ENCODE results near the gene SELENBP1. TPM values are rescaled to one million over a fixed set of nuclear protein-coding genes. Genes with fewer than 3 reads are reported as not detected.
A peak's percentile ranks its signal among the peaks of the same experiment; 100 is the strongest.

Gene SELENBP1
- polyA plus RNA-seq = 10 to 100 TPM; 23.5 to 27.4 TPM

GRCh38 chr1:151372058-151372934 is at the start of gene SELENBP1:
SELENBP1 (minus strand) TSS chr1:151372705; CDS start chr1:151372641, 64 bp downstream.
- WGBS, 2 donors = 20 to 30% methylated on average over 11 of the region's 11 CpGs
- no peaks in the 10 kb centered on the region for H3K9me3 ChIP-seq (ENCODE audit: control insufficient read depth in 2 of 2, insufficient read depth in 1 of 2, low read depth in 1 of 2, low read length in 1 of 2)
- H3K4me3 ChIP-seq (ENCODE audit: low read depth in 1 of 2, low read length in 2 of 2) = peak within 1 kb of the TSS; percentile 25 to 40
- H3K36me3 ChIP-seq (ENCODE audit: control insufficient read depth in 2 of 2, insufficient read depth in 2 of 2, low read length in 1 of 2) = peaks cover 0 to 4% of the 10 kb centered on the region in 2 donors
- peak within 1 kb of the TSS; percentile 71 to 81 for H3K27ac ChIP-seq (ENCODE audit: low read depth in 2 of 2, low read length in 1 of 2)
- H3K4me1 ChIP-seq (ENCODE audit: control insufficient read depth in 2 of 2, insufficient read depth in 2 of 2, low read length in 1 of 2) = peaks cover 3 to 9% of the 10 kb centered on the region in 2 donors
- H3K27me3 ChIP-seq (ENCODE audit: control insufficient read depth in 1 of 2, insufficient read depth in 2 of 2, low read length in 2 of 2) = no peaks in the 10 kb centered on the region

GRCh38 chr1:151419819-151420218 is 47.3 kb upstream of the SELENBP1 start:
- no peak overlapping the region for H3K27ac ChIP-seq (ENCODE audit: low read depth in 2 of 2, low read length in 1 of 2)
- WGBS, 2 donors = 78 to 81% methylated on average over 5 of the region's 5 CpGs
- H3K4me3 ChIP-seq (ENCODE audit: low read depth in 1 of 2, low read length in 2 of 2) = no peak overlapping the region
- no peaks in the 10 kb centered on the region for H3K4me1 ChIP-seq (ENCODE audit: control insufficient read depth in 2 of 2, insufficient read depth in 2 of 2, low read length in 1 of 2)
- peaks cover 8 to 10% of the 10 kb centered on the region in 2 donors for H3K36me3 ChIP-seq (ENCODE audit: control insufficient read depth in 2 of 2, insufficient read depth in 2 of 2, low read length in 1 of 2)
- no peaks in the 10 kb centered on the region for H3K27me3 ChIP-seq (ENCODE audit: control insufficient read depth in 1 of 2, insufficient read depth in 2 of 2, low read length in 2 of 2)
- H3K9me3 ChIP-seq (ENCODE audit: control insufficient read depth in 2 of 2, insufficient read depth in 1 of 2, low read depth in 1 of 2, low read length in 1 of 2) = no peaks in the 10 kb centered on the region

GRCh38 chr1:151418081-151418480 is 45.6 kb upstream of the SELENBP1 start:
- Histone ChIP-seq H3K4me3 (ENCODE audit: low read depth in 1 of 2, low read length in 2 of 2) (no peak overlapping the region), H3K27me3 (ENCODE audit: control insufficient read depth in 1 of 2, insufficient read depth in 2 of 2, low read length in 2 of 2) (no peaks in the 10 kb centered on the region), H3K4me1 (ENCODE audit: control insufficient read depth in 2 of 2, insufficient read depth in 2 of 2, low read length in 1 of 2) (no peaks in the 10 kb centered on the region), H3K36me3 (ENCODE audit: control insufficient read depth in 2 of 2, insufficient read depth in 2 of 2, low read length in 1 of 2) (peaks cover 3 to 5% of the 10 kb centered on the region in 2 donors), H3K27ac (ENCODE audit: low read depth in 2 of 2, low read length in 1 of 2) (no peak overlapping the region), H3K9me3 (ENCODE audit: control insufficient read depth in 2 of 2, insufficient read depth in 1 of 2, low read depth in 1 of 2, low read length in 1 of 2) (no peaks in the 10 kb centered on the region)
- 93 to 97% methylated on average over 3 of the region's 3 CpGs for WGBS, 2 donors

GRCh38 chr1:151416231-151416630 is 43.7 kb upstream of the SELENBP1 start:
- Histone ChIP-seq H3K27me3 (ENCODE audit: control insufficient read depth in 1 of 2, insufficient read depth in 2 of 2, low read length in 2 of 2) (no peaks in the 10 kb centered on the region), H3K27ac (ENCODE audit: low read depth in 2 of 2, low read length in 1 of 2) (no peak overlapping the region), H3K9me3 (ENCODE audit: control insufficient read depth in 2 of 2, insufficient read depth in 1 of 2, low read depth in 1 of 2, low read length in 1 of 2) (no peaks in the 10 kb centered on the region), H3K4me3 (ENCODE audit: low read depth in 1 of 2, low read length in 2 of 2) (no peak overlapping the region), H3K36me3 (ENCODE audit: control insufficient read depth in 2 of 2, insufficient read depth in 2 of 2, low read length in 1 of 2) (peaks cover 5% of the 10 kb centered on the region in 2 donors), H3K4me1 (ENCODE audit: control insufficient read depth in 2 of 2, insufficient read depth in 2 of 2, low read length in 1 of 2) (no peaks in the 10 kb centered on the region)
- 93 to 95% methylated on average over 4 of the region's 4 CpGs for WGBS, 2 donors

- Histone ChIP-seq H3K36me3 (ENCODE audit: control insufficient read depth in 2 of 2, insufficient read depth in 2 of 2, low read length in 1 of 2) (peaks cover 12 to 19% of the 10 kb centered on the region in 2 donors), H3K4me3 (ENCODE audit: low read depth in 1 of 2, low read length in 2 of 2) (no peak overlapping the region), H3K9me3 (ENCODE audit: control insufficient read depth in 2 of 2, insufficient read depth in 1 of 2, low read depth in 1 of 2, low read length in 1 of 2) (no peaks in the 10 kb centered on the region), H3K27me3 (ENCODE audit: control insufficient read depth in 1 of 2, insufficient read depth in 2 of 2, low read length in 2 of 2) (no peaks in the 10 kb centered on the region), H3K4me1 (ENCODE audit: control insufficient read depth in 2 of 2, insufficient read depth in 2 of 2, low read length in 1 of 2) (no peaks in the 10 kb centered on the region), H3K27ac (ENCODE audit: low read depth in 2 of 2, low read length in 1 of 2) (no peak overlapping the region)
- WGBS, 2 donors = 81% methylated on average over 2 of the region's 2 CpGs
Observed at GRCh38 chr1:151411884-151412283, 39.4 kb upstream of the SELENBP1 start.

GRCh38 chr1:151408891-151409290 is 36.4 kb upstream of the SELENBP1 start:
- H3K27ac ChIP-seq (ENCODE audit: low read depth in 2 of 2, low read length in 1 of 2) = no peak overlapping the region
- no peaks in the 10 kb centered on the region for H3K27me3 ChIP-seq (ENCODE audit: control insufficient read depth in 1 of 2, insufficient read depth in 2 of 2, low read length in 2 of 2)
- H3K36me3 ChIP-seq (ENCODE audit: control insufficient read depth in 2 of 2, insufficient read depth in 2 of 2, low read length in 1 of 2) = peaks cover 22 to 37% of the 10 kb centered on the region in 2 donors
- H3K9me3 ChIP-seq (ENCODE audit: control insufficient read depth in 2 of 2, insufficient read depth in 1 of 2, low read depth in 1 of 2, low read length in 1 of 2) = no peaks in the 10 kb centered on the region
- no peak overlapping the region for H3K4me3 ChIP-seq (ENCODE audit: low read depth in 1 of 2, low read length in 2 of 2)
- no peaks in the 10 kb centered on the region for H3K4me1 ChIP-seq (ENCODE audit: control insufficient read depth in 2 of 2, insufficient read depth in 2 of 2, low read length in 1 of 2)

GRCh38 chr1:151407304-151407703 is 34.8 kb upstream of the SELENBP1 start:
- Histone ChIP-seq H3K9me3 (ENCODE audit: control insufficient read depth in 2 of 2, insufficient read depth in 1 of 2, low read depth in 1 of 2, low read length in 1 of 2) (no peaks in the 10 kb centered on the region), H3K4me1 (ENCODE audit: control insufficient read depth in 2 of 2, insufficient read depth in 2 of 2, low read length in 1 of 2) (no peaks in the 10 kb centered on the region), H3K27ac (ENCODE audit: low read depth in 2 of 2, low read length in 1 of 2) (no peak overlapping the region), H3K36me3 (ENCODE audit: control insufficient read depth in 2 of 2, insufficient read depth in 2 of 2, low read length in 1 of 2) (peaks cover 26 to 39% of the 10 kb centered on the region in 2 donors), H3K27me3 (ENCODE audit: control insufficient read depth in 1 of 2, insufficient read depth in 2 of 2, low read length in 2 of 2) (no peaks in the 10 kb centered on the region), H3K4me3 (ENCODE audit: low read depth in 1 of 2, low read length in 2 of 2) (no peak overlapping the region)
- WGBS, 2 donors = 93 to 95% methylated on average over 3 of the region's 3 CpGs

- no peaks in the 10 kb centered on the region for H3K4me1 ChIP-seq (ENCODE audit: control insufficient read depth in 2 of 2, insufficient read depth in 2 of 2, low read length in 1 of 2)
- H3K4me3 ChIP-seq (ENCODE audit: low read depth in 1 of 2, low read length in 2 of 2) = no peak overlapping the region
- no peaks in the 10 kb centered on the region for H3K9me3 ChIP-seq (ENCODE audit: control insufficient read depth in 2 of 2, insufficient read depth in 1 of 2, low read depth in 1 of 2, low read length in 1 of 2)
- H3K36me3 ChIP-seq (ENCODE audit: control insufficient read depth in 2 of 2, insufficient read depth in 2 of 2, low read length in 1 of 2) = peaks cover 23 to 42% of the 10 kb centered on the region in 2 donors
- no peak overlapping the region for H3K27ac ChIP-seq (ENCODE audit: low read depth in 2 of 2, low read length in 1 of 2)
- 79 to 88% methylated on average over 8 of the region's 8 CpGs for WGBS, 2 donors
- no peaks in the 10 kb centered on the region for H3K27me3 ChIP-seq (ENCODE audit: control insufficient read depth in 1 of 2, insufficient read depth in 2 of 2, low read length in 2 of 2)
Observed at GRCh38 chr1:151406176-151406575, 33.7 kb upstream of the SELENBP1 start.

- H3K27ac ChIP-seq (ENCODE audit: low read depth in 2 of 2, low read length in 1 of 2) = no peak overlapping the region
- WGBS, 2 donors = 84 to 88% methylated on average over 13 of the region's 13 CpGs
- no peak overlapping the region for H3K4me3 ChIP-seq (ENCODE audit: low read depth in 1 of 2, low read length in 2 of 2)
- no peaks in the 10 kb centered on the region for H3K9me3 ChIP-seq (ENCODE audit: control insufficient read depth in 2 of 2, insufficient read depth in 1 of 2, low read depth in 1 of 2, low read length in 1 of 2)
- H3K4me1 ChIP-seq (ENCODE audit: control insufficient read depth in 2 of 2, insufficient read depth in 2 of 2, low read length in 1 of 2) = peaks cover 0 to 3% of the 10 kb centered on the region in 2 donors
- peaks cover 21 to 44% of the 10 kb centered on the region in 2 donors for H3K36me3 ChIP-seq (ENCODE audit: control insufficient read depth in 2 of 2, insufficient read depth in 2 of 2, low read length in 1 of 2)
- no peaks in the 10 kb centered on the region for H3K27me3 ChIP-seq (ENCODE audit: control insufficient read depth in 1 of 2, insufficient read depth in 2 of 2, low read length in 2 of 2)
Observed at GRCh38 chr1:151405187-151405951, 32.9 kb upstream of the SELENBP1 start.
